A172 (cell line): Measurements from ENCODE around the gene DNAJB9. TPM values are rescaled to one million over a fixed set of nuclear protein-coding genes. Genes with fewer than 3 reads are reported as not detected.
A peak's percentile ranks its signal among the peaks of the same experiment; 100 is the strongest.

Experiments
- DNase-seq: peaks from one replicate; pipeline ENCODE4 v3.0.0-alpha.2; 2015; ENCODE audit warnings: low spot score
- total RNA-seq: library from RNA; depleted of rRNA; stranded (reverse); fragments of >200 nt; shearing (Covaris generic); gene quantifications from 2 replicates; pipeline ENCODE4 v1.2.3, GENCODE V29; 2014; rRNA removed

DNAJB9 gene
- total RNA-seq, 1 experiment from 2014 or later: 67.7 TPM

DNA sequence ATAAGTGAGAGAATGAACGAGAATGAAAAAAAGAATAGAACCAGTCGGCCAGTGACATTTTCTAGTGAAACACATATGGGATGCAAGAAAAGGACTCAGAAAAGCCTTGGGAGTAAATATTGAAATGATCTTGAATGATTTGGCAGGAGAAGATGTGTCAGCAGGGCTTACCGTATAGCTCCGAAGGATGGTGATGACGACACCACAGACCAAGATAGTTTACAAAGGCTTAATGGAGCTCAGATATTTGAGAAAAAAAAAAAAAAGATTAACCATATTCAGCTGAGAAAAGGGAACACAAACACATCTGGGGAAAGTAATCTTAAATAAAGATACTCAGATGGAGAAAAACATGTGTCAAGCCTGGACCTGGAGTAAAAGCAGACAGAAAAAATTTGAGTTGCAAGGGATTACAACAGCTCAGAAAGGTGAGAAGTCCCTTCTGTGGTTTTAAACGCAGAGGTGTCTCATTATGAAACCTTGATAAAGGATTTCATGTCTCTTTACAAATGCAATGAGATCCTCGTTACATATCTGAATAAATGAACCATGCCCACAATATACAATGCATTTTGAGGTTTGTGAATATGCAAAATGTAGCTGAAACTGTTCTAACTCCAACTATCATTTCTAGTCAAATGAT, 36.0 kb downstream of the DNAJB9 start:
- DNase-seq: no peak

DNA sequence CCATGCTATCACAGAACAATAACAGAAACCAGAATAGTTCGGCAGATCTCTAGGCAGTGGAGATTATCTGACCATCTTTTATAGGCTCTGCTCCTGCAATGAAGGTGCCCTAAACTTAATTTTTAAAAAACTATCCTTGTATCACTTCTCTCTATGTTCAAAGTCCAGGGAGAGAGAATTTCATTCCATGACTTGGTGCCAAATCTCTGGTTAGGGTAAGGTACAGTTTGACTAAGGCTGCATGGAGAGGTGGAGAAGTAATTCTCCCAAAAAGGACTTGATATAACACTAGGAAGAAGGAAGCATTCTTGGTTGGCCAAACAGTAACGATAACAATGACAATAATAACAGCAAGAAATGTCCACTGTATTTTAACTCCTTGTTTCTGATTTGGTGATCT, 40.0 kb downstream of the DNAJB9 start:
- DNase-seq: no peak

DNA sequence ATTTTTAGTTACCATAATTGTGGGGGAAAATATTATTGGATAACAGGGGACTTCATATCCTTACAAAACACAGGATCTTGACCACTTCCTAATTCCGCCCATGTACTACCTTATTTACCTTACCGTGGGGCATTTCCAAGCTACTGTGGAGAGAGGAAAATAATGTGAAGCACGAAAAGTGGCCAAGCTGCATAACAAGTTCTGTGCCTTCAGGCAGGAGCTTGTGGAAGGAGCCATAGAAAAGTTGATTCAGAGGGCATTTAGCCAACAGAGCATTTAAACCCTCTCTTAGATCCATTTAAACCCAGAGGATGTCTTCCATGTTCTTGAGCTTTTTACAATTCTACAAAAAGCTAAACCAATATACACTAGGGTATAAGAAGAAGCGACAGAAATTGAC, 41.6 kb downstream of the DNAJB9 start:
- no peak for DNase-seq

DNA sequence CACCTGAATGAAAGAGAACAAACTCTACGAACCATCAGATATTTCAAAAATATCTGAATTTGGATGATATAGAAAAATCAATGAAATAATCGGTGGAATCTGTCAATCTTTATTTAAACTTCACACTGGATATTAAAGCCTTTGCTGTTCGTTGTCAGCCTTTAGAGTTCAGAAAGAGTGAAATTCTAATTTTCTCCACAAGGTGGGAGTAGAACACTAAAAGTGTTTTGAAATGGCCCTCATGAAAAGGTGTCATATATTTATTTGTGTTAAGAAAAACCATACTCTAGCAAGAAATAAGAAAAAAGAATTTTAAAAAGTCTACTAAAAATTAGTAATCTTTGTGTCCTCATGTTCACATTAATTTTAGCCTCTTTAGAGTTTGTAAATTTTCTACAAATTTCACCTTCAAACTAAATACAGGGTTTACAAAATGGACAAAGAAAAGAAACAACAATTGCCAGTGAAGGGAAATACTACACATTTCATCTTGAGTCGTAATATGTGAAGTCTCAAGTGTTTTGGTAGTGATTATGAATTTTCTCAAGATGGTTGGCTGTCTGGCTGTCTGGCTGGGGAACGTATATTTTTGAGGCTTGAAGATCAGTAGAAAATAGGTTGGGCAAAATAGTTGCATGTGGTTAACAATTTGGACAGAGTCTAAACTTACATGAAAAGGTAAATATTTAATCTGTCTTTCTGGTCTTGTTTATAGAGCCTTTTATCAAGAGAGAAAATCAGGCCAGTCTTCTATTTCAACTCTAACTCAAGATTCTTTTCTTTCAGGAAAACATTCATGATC, 43.7 kb downstream of the DNAJB9 start:
- DNase-seq: peak; percentile 46

DNA sequence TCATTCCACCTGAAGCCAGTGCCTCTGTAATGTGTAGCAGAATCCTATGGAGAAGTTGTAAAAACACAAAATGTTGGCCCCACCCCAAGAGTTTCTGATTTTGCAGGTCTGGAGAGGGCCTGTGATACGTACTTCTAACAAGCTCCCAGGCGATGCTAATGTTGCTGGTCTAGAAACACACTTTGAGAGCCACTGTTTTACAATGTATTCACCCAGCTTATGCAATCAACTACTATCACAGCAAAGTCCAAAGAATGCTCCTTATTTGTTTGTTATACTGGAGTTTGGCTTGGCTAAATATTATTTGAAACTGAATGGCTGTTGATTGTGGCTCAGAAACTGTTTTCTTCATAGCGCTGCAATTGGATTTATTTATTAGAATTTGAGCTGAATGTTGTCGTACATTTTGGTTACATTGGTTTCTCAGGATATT, 44.3 kb downstream of the DNAJB9 start:
- DNase-seq: no peak

DNA sequence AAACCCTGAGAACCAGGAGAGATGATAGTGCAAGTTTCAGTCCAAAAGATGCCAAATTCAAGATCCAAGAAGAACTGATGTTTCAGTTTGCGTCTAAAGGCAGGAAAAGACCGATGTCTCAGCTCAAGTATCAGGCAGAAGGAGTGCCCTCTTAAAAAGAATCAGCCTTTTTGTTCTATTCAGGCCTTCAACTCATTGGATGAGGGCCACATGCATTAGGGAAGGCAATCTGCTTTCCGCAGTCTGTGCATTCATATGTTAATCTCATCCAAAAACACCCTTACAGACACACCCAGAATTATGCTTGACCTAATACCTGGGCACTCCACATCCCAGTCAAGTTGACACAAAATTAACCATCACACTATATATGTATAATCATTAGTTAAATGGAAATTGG, 45.2 kb downstream of the DNAJB9 start:
- no peak for DNase-seq

DNA sequence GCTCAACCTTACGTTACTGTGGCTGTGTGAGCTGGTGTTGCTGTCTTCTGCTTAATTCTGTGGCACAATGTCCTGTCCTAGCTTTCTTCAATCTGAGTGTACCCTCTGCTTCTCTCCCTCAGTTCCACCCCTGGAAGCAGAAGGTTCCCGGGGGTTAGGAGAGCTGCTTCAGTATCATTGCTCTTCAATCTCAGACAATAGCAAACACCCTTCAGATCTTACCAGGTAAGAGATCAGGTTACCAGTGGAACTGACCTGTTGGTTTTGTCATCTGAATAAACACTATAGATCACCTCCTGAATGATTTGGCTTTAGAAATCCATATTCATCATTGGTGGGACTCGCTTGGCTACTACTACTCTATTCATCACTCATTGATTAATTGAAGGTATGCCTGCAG, 48.4 kb downstream of the DNAJB9 start:
- no peak for DNase-seq

DNA sequence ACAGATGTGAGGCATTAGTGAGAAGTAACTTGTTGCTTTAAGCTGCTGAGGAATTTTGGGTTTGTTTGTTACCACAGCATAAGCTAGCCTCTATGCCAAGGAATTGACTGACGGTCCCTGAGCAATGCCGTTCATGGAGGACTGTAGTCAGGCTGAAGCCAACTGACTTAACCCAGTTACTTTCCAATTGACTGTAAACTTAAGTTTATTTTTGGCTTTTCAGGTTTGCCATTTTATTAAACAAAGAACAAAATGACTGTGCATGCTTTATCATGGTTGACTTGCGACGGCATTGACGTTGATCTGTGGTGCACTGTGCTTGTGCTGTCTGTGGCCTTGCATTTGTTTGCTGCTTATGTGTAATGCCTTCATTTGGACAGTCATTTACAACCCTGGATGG, 53.5 kb downstream of the DNAJB9 start:
- DNase-seq: no peak

Other genes starting within 250 kb of the DNAJB9 start
- 0.16 and 0.86 TPM in 2 replicates for gene NRCAM, start 113.4 kb upstream of the DNAJB9 start, total RNA-seq
- 27.3 and 40.7 TPM in 2 replicates for gene PNPLA8, start 43.7 kb upstream of the DNAJB9 start, total RNA-seq
- gene THAP5, start 168 bp upstream of the DNAJB9 start, total RNA-seq: 45.6 and 50.8 TPM in 2 replicates